Panc1 (cell line): Measurements from ENCODE around the gene TFDP1.

Source experiments
- CTCF ChIP-seq: fragments of 450-650 bp; IDR thresholded peaks from 2 replicates; pipeline ENCODE4 v1.5.1; 2017; ENCODE audit warnings: mild to moderate bottlenecking
- POLR2AphosphoS5 ChIP-seq: IDR thresholded peaks from 2 replicates; pipeline ENCODE4 v1.6.1; 2012; ENCODE audit warnings: mild to moderate bottlenecking, low read depth, low read length, moderate library complexity
- REST ChIP-seq, 2 experiments: IDR thresholded peaks; 2 replicates each; pipeline ENCODE4 v1.6.1; 2011 to 2012; ENCODE audit warnings: low read depth in 2 of 2, control low read depth in 1 of 2, low read length in 1 of 2, mild to moderate bottlenecking in 1 of 2, moderate library complexity in 1 of 2; ENCODE audit not compliant: insufficient read depth in 1 of 2
- SIN3A ChIP-seq: IDR thresholded peaks from 2 replicates; pipeline ENCODE4 v1.6.1; 2012; ENCODE audit warnings: low read depth, mild to moderate bottlenecking, low read length, moderate library complexity, borderline replicate concordance; ENCODE audit not compliant: insufficient read depth
- TCF7L2 ChIP-seq: IDR thresholded peaks from 2 replicates; pipeline ENCODE4 v1.6.1; 2011; ENCODE audit warnings: mild to moderate bottlenecking, low read depth, low read length, inconsistent platforms

GRCh38 chr13:113562844-113563243, 21.7 kb upstream of the TFDP1 start:
- TF ChIP-seq REST (IDR thresholded peaks at IDR 0.05; ENCODE audit: insufficient read depth in 1 of 2, low read depth in 2 of 2, low read length in 1 of 2): no peak
- no peak for TF ChIP-seq CTCF
- no peak for TF ChIP-seq TCF7L2
- TF ChIP-seq SIN3A: no peak
- TF ChIP-seq POLR2AphosphoS5: no peak
